ENCODE measurements around the gene PSMB7. TPM values are rescaled to one million over a fixed set of nuclear protein-coding genes. Genes with fewer than 3 reads are reported as not detected.

Gene PSMB7
- total RNA-seq, 2 experiments from 2014 or later: 164 to 186 TPM

DNA sequence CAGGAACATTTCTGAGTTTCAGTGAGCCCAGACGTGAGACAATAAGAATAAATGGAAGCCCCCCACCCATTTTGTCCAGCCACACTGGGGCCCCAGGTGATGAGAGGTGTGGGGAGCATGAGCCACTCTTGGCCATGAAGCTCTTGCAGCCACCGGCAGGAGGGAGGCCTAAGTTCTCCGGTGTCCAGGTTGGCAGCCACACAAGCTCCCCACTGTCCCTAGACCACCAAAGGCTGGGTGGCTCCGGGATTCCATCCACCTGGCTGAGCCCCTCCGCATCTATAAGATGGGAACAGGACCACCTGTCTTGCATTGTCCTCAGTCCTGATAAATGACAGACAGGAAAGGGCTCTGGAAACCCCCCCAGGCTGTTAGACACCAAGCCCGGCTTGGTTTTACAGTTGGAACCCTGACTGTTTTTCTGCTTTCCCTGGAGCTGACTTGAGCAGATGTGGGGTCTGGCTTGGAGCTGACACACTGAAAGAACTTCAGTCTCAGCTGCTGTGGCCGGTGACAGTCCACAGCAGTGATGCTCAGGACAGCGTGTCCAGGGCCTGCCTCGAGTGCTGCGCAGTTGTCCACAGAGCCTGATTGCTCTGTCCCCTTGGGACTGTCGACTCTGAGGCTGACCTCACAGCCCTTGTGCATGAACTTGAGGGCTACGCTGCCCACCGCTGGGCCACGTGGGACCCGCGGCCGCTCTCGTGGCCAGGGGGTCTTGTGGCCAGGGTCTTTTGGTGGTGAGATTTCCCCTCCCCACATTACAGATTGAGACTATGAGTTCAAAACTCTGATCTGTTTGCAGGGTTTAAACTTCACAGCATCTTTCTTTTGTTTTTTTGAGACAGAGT, 74.8 kb downstream of the PSMB7 start:
- no TSS peak for BruUV-seq (replicated peaks)
- TF ChIP-seq EZH2phosphoT487 (IDR thresholded peaks at IDR 0.05; ENCODE audit: borderline replicate concordance, low read depth, low read length): no peak
- TF ChIP-seq, protein P1, sequence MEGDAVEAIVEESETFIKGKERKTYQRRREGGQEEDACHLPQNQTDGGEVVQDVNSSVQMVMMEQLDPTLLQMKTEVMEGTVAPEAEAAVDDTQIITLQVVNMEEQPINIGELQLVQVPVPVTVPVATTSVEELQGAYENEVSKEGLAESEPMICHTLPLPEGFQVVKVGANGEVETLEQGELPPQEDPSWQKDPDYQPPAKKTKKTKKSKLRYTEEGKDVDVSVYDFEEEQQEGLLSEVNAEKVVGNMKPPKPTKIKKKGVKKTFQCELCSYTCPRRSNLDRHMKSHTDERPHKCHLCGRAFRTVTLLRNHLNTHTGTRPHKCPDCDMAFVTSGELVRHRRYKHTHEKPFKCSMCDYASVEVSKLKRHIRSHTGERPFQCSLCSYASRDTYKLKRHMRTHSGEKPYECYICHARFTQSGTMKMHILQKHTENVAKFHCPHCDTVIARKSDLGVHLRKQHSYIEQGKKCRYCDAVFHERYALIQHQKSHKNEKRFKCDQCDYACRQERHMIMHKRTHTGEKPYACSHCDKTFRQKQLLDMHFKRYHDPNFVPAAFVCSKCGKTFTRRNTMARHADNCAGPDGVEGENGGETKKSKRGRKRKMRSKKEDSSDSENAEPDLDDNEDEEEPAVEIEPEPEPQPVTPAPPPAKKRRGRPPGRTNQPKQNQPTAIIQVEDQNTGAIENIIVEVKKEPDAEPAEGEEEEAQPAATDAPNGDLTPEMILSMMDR (conservative IDR thresholded peaks at IDR 0.05; ENCODE audit: low read length): no peak
- no peak overlapping the region for H3K27ac ChIP-seq (ENCODE audit: low read depth, low read length, poor library complexity, severe bottlenecking)
- no peaks in the 10 kb centered on the region for H4K20me1 ChIP-seq (ENCODE audit: insufficient read depth, low read length)
- CTCF ChIA-PET (ENCODE audit: unreplicated experiment): no interaction called here
- POLR2A ChIA-PET: no interaction called here
- no peak for DNase-seq (ENCODE audit: low spot score)
- H3K4me2 ChIP-seq (ENCODE audit: low read length): no peak overlapping the region
- H2AFZ ChIP-seq (ENCODE audit: low read length): no peak overlapping the region
- H3K79me2 ChIP-seq (ENCODE audit: insufficient read depth, low read depth, low read length): no peaks in the 10 kb centered on the region
- no peak overlapping the region for H3K4me3 ChIP-seq (ENCODE audit: low read depth, low read length, poor library complexity, severe bottlenecking)
- H3K4me1 ChIP-seq (ENCODE audit: insufficient read depth, low read length, poor library complexity, severe bottlenecking): no peaks in the 10 kb centered on the region
- no peaks in the 10 kb centered on the region for H3K9me3 ChIP-seq (ENCODE audit: low read length)
- H3K9me2 ChIP-seq (ENCODE audit: insufficient read depth, low read length): no peaks in the 10 kb centered on the region
- H3K36me3 ChIP-seq (ENCODE audit: insufficient read depth, low read length): peaks cover 10% of the 10 kb centered on the region; the same call in 1 of the 2 replicates
- intact Hi-C loops (cut with micrococcal nuclease; ENCODE audit: unreplicated experiment): no loop called here

GRCh38 chr9:124339603-124340146, 75.6 kb downstream of the PSMB7 start:
- TF ChIP-seq EZH2phosphoT487 (IDR thresholded peaks at IDR 0.05; ENCODE audit: borderline replicate concordance, low read depth, low read length): no peak
- TF ChIP-seq, protein P1 (conservative IDR thresholded peaks at IDR 0.05; ENCODE audit: low read length): no peak
- H3K9me2 ChIP-seq (ENCODE audit: insufficient read depth, low read length): no peaks in the 10 kb centered on the region
- CTCF ChIA-PET (ENCODE audit: unreplicated experiment): no interaction called here
- peaks cover 10% of the 10 kb centered on the region; the same call in 1 of the 2 replicates for H3K36me3 ChIP-seq (ENCODE audit: insufficient read depth, low read length)
- H3K27ac ChIP-seq (ENCODE audit: low read depth, low read length, poor library complexity, severe bottlenecking): no peak overlapping the region
- H2AFZ ChIP-seq (ENCODE audit: low read length): no peak overlapping the region
- H3K79me2 ChIP-seq (ENCODE audit: insufficient read depth, low read depth, low read length): no peaks in the 10 kb centered on the region
- POLR2A ChIA-PET: no interaction called here
- no peaks in the 10 kb centered on the region for H3K4me1 ChIP-seq (ENCODE audit: insufficient read depth, low read length, poor library complexity, severe bottlenecking)
- no TSS peak for BruUV-seq (replicated peaks)
- intact Hi-C loops (cut with micrococcal nuclease; ENCODE audit: unreplicated experiment): no loop called here
- H4K20me1 ChIP-seq (ENCODE audit: insufficient read depth, low read length): no peaks in the 10 kb centered on the region
- H3K4me2 ChIP-seq (ENCODE audit: low read length): no peak overlapping the region
- no peak overlapping the region for H3K4me3 ChIP-seq (ENCODE audit: low read depth, low read length, poor library complexity, severe bottlenecking)
- no peaks in the 10 kb centered on the region for H3K9me3 ChIP-seq (ENCODE audit: low read length)
- DNase-seq (ENCODE audit: low spot score): no peak

DNA sequence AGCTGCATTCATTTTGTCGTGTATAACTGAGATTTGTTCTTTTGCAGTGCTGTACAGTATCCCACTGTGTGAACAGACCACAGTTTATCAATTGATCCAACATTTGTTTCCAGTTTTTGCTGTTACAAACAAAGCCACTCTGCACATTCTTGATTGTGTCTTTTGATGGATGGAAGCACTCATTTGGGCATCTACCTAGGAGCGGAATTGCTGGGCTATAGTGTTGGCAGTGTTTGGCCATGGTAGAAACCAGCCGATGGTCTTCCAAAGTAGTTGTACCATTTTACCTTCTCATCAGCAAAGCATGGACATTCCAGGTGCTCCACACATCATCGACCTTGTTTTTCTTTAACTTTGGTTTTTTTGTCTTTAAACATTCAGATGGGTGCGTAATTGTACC, 77.7 kb downstream of the PSMB7 start:
- Histone ChIP-seq H3K79me2 (ENCODE audit: insufficient read depth, low read depth, low read length) (no peaks in the 10 kb centered on the region), H3K9me3 (ENCODE audit: low read length) (no peaks in the 10 kb centered on the region), H3K4me2 (ENCODE audit: low read length) (no peak overlapping the region), H2AFZ (ENCODE audit: low read length) (no peak overlapping the region), H3K4me1 (ENCODE audit: insufficient read depth, low read length, poor library complexity, severe bottlenecking) (no peaks in the 10 kb centered on the region), H4K20me1 (ENCODE audit: insufficient read depth, low read length) (no peaks in the 10 kb centered on the region), H3K27ac (ENCODE audit: low read depth, low read length, poor library complexity, severe bottlenecking) (no peak overlapping the region), H3K4me3 (ENCODE audit: low read depth, low read length, poor library complexity, severe bottlenecking) (no peak overlapping the region), H3K9me2 (ENCODE audit: insufficient read depth, low read length) (no peaks in the 10 kb centered on the region), H3K36me3 (ENCODE audit: insufficient read depth, low read length) (0 out of 2 replicates have a peak, but pooled peaks cover 10% of the 10 kb centered on the region)
- TF ChIP-seq, protein P1 (conservative IDR thresholded peaks at IDR 0.05; ENCODE audit: low read length): no peak
- no peak for TF ChIP-seq EZH2phosphoT487 (IDR thresholded peaks at IDR 0.05; ENCODE audit: borderline replicate concordance, low read depth, low read length)
- POLR2A ChIA-PET: interaction anchor here (1.0 kb wide), 1 partner anchor 184 kb away, joined by 3 read pairs; no protein-coding TSS in a partner anchor
- DNase-seq (ENCODE audit: low spot score): no peak
- intact Hi-C loops (cut with micrococcal nuclease; ENCODE audit: unreplicated experiment): no loop called here
- CTCF ChIA-PET (ENCODE audit: unreplicated experiment): no interaction called here
- no TSS peak for BruUV-seq (replicated peaks)
